ENCODE data around the gene DMP1.
"Not testable (repeated sequence)": the region's sequence is repeated elsewhere in the genome, so short reads cannot be mapped to it uniquely, and the experiment has no call there.

GRCh38 chr4:87692060-87692459 is 42.0 kb downstream of the DMP1 start:
- TF ChIP-seq CTCF (IDR thresholded peaks at IDR 0.05; ENCODE audit: poor library complexity); EZH2 (IDR thresholded peaks at IDR 0.05; ENCODE audit: borderline replicate concordance); EZH2phosphoT487 (IDR thresholded peaks at IDR 0.05; ENCODE audit: low read depth, severe bottlenecking, unreplicated experiment): not testable (repeated sequence)

Data from hepatocyte (in vitro differentiated cells).